Hematopoietic multipotent progenitor cell (in vitro differentiated cells): ENCODE data around the gene HIPK3. TPM values are rescaled to one million over a fixed set of nuclear protein-coding genes. Genes with fewer than 3 reads are reported as not detected.
"Not testable (repeated sequence)": the region's sequence is repeated elsewhere in the genome, so short reads cannot be mapped to it uniquely, and the experiment has no call there.

ENCODE experiments used
- DNase-seq, 3 donors: peaks; one replicate each; pipeline ENCODE4 v3.0.0-alpha.2; 2011 to 2015; ENCODE audit warnings: low read depth in 2 of 3, low spot score in 2 of 3
- total RNA-seq: library from RNA; depleted of rRNA; stranded (reverse); fragments of >200 nt; gene quantifications from one replicate; pipeline ENCODE4 v1.2.3, GENCODE V29; 2012

Gene HIPK3
- total RNA-seq, result 73.0 TPM

DNA sequence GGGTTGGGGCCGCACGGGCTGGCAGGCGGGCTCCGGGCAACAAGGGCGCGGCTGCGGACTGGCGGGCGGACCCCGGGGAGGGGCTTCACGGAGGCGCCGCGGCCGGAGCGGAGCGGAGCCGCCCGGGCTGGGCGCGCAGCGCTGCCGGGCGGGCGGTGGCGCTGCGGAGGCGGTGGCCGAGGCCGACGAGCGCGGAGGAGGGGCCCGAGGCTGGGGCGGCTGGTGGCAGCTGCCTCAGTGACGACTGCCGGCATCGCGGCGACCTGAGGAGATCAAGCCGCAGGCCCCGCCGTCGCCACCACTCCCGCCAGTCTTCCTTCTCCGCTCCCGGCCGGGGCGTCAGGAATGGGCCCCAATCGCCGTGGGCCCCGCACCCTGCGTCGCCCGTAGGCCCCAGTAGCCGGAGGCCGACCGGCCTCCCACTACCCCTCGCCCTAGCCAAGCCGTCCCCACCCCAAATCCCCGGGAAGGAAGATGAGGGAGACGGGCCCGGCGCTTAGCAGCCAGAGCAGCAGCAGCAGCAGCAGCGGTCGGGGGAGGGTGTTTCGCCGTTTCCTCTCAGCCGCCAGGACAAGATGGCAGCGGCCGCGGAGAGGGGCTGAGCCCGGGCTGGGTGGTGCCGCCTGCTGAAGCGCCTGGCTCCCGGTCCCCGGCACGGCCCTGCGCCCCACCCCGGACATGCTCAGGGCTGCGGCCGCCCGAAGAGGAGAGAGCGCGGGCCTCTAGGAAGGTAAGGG, at the start of gene HIPK3:
Gene HIPK3, plus strand, starts transcription at position 222 of the 737 bp plus-strand sequence.
- peak; percentile 69 to 85 (median 85) for DNase-seq

DNA sequence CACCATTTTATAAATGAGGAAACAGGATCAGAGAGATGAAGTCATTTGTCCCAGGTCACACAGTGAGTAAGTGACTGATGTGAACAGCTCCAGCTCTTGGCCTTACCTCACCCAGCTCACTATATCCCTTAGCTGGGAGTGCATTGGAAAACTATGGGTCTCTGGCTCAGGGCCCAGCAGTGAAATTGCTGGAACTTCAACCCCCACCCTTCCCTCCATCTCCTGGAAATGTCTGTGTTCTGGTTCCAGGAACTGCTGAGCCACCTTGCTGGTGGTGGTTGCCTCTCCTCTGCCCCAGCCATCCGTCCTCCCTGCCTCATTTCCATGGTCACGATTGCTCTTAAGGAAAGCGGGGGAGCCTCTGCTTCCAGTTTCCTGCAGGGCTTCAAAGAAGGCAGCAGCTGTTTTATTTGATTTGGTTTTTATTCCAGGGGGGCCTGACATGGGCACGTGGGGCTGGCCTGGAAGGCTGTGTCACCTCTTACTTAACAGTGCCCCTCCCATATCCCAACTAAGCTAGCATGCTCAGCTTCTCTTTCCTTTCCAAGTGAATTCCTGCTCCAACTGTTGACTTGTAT, 49.7 kb upstream of the HIPK3 start:
- DNase-seq, result no peak

DNA sequence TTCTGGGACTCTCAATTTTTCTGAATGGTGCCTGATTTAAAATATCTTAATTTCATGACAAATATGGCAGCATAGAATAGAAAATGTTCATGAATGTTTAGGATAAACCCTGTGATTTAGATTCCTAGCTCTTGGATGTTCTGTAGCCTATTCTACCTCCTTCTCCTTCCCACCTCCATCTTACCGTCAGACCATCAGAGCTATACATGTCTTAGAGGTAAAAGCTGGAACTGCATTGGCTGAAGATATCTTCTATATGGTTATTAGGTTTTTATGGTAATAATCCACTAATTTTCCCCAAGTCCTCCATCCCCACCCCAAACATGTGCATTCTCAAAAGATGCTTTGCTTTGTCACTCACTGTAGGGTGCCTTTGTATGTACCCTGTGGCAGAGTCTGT, 49.0 kb upstream of the HIPK3 start:
- DNase-seq, result no peak

DNA sequence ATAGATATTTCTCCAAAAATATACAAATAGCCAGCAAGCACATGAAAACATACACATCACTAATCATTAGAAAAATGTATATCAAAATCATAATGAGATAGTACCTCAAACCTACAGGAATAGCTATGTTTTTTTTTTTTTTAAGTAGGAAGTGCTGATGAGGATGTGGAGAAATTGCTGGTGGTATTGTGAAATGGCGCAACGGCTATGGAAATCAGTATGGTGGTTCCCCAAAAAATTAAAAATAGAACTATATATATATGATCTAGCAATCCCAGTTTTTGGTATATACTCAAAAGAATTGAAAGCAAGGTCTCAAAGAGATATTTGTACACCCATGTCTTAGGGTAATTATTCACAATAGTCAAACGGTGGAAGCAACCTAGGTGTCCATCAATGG, 46.0 kb upstream of the HIPK3 start:
- DNase-seq, result no peak

DNA sequence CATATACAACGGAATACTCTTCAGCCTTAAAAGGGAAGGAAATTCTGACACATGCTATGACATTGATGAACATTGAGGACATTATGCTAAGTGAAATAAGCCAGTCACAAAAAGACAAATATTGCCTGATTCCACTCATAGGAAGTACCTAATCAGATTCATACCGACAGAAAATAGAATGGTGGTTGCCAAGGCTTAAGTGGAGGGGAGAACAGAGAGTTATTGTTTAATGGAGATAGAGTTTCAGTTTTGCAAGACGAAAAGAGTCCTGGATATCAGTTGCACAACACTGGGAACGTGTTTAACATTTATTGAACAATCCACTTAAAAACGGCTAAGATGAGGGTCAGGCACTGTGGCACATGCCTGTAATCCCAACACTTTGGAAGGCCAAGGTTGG, 45.6 kb upstream of the HIPK3 start:
- DNase-seq, result no peak

DNA sequence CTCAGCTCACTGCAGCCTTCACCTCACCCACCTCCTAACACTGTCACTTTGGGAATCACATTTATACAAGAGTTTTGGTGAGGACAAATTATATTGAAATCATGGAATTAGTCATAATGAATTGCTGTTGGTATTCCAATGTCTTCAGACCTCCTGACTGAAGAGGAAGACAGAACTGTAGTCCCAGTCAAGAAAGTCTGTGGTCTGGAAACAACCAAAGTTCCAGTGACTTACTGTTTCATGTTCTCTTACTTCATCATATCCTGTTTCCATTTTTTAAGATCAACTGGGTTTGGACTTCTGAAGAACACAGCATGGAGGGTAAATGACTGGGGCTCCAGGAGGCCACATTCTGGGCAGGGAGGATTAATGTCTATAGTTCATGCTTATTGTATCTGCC, 43.0 kb upstream of the HIPK3 start:
- no peak for DNase-seq

DNA sequence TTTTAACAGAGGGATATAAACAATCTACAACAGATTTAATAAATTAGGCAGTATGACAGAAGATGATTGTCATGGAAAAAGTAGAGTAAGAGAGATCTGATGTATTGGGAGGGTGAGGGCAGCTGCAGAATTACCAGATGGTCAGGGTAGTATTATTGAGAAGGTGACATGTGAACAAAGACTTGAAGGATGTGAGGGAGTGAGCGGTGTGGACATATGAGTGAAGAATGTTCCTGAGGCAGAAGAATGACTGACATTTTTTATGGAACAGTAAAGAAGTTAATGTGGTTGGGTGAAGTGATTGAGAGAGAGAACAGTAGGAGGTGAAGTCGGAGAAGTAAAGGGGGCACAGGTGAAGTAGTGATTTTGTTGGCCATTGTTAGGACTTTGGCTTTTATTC, 42.4 kb upstream of the HIPK3 start:
- DNase-seq, result no peak

DNA sequence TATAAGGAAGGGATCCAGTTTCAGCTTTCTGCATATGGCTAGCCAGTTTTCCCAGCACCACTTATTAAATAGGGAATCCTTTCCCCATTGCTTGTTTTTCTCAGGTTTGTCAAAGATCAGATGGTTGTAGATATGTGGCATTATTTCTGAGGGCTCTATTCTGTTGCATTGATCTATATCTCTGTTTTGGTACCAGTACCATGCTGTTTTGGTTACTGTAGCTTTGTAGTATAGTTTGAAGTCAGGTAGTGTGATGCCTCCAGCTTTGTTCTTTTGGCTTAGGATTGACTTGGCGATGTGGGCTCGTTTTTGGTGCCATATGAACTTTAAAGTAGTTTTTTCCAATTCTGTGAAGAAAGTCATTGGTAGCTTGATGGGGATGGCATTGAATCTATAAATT, 40.5 kb upstream of the HIPK3 start:
- not testable (repeated sequence) for DNase-seq

DNA sequence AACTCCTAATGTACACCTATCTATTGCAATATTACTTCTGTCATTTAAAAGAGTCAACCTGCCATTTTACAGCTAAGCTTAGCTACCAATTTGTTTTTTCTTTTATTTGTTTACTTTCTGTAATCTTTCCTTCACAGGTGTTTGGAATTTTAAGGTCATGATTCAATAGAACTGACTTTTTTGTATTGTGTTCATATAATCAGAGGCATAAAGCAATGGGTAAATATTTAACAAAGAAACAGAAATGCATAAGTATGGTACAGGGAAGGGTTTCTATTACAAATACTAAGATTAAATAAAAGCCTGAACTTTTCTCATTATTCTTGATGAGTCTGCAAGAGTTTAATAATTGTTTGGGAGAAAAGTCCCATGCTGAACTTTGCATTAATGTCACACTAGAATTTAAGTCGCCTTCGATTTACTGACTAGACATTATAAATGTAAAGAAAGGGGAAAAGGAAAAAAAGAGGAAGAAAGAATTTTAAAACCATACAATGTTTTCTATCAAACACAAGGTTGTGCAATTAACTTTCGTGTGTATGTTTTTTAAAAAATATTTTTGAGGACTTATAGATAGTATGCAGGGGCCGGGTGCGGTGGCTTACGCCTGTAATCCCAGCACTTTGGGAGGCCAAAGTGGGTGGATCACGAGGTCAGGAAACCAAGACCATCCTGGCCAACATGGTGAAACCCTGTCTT, 35.0 kb upstream of the HIPK3 start:
- DNase-seq, result no peak

DNA sequence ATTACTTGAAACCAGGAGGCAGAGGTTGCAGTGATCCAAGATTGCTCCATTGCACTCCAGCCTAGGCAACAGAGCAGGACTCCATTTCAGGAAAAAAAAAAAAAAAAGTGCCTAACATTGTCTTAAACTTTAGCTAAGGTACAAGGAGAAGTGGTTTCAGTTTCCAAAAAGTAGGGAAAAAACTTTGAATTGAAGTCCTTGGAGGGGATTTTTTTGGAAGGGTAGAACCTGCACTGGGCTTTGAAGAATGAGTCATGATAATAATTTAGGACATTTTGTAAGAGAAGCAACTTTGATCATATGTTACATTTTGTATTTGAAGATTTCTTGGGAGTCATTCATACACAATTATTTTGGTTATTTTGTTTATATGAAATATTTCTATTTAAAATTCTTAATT, 31.8 kb upstream of the HIPK3 start:
- DNase-seq, result no peak

DNA sequence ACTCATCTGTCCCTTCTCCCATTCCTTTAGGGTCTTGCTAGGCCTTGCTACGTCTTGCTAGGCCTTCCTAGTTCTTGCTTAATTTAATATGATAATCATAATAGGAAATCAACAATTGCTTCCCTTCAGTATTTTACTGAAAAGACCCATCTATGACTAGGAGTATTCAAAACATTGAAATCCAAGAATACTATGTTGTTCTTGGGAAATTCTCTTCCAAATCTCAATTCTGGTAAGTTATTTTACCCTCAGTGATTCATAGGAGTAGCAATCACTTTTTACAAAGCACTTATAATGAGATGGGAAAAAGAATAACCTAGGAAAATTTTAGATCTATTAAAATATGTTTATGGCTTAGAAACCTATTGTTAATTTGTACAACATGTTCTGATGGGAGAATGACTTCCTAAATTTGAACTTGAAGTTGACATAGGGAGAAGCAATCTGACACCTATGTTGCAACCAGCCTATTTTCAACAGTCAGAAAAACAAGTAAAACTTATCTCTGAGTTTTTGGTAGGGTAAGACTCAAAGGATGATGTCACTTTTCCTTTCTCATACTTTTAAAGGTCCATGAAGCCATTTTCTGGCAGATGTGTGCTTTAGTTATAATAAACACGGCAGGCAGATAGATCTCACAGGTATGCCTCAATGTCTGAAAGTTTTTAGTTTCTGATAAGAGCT, 29.5 kb upstream of the HIPK3 start:
- no peak for DNase-seq

DNA sequence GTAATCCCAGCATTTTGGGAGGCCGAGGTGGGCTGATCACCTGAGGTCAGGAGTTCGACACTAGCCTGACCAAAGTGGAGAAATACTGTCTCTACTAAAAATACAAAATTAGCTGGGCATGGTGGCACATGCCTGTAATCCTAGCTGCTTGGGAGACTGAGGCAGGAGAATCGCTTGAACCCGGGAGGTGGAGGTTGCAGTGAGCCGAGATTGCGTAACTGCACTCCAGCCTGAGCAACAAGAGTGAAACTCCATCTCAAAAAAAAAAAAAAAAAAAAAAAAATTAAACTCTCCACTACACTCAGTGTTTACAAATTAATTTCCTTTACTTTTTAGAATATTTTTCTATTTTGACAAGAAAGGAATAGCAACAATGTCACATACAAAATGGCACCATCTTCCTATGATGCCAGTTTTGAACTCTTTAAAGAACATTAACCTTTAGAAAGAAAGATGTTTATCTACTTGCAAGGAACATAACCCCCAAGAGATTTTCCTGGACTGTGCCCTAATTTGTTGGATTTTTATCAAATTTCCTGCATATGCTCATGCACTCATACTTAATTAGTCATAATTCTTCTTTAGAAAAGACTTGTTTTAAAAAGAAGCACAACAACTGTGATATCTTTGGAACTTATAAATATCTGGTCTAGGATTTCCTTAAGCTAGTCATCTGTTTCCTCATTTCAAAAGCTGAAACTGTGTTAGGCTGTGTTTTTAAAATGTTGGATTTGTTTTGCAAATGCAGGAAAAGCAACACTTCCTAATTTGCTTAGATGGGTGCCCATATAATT, 22.6 kb upstream of the HIPK3 start:
- DNase-seq, result peak in 2 of 3 donors; percentile 22 to 40

DNA sequence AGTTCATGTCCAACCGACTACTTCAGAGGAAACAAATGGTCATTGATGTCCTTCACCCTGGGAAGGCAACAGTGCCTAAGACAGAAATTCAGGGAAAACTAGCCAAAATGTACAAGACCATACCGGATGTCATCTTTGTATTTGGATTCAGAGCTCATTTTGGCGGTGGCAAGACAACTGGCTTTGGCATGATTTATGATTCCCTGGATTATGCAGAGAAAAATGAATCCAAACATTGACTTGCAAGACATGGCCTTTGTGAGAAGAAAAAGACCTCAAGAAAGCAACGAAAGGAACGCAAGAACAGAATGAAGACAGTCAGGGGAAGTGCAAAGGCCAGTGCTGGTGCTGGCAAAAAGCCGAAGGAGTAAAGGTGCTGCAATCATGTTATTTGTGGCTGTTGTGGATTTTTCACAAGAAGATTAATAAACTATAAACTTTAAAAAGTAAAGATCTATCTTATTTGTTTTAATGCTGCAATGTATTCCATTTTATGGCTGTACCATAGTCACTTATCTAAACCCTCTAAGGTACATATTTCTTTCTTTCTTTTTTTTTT, 20.1 kb upstream of the HIPK3 start:
- no peak for DNase-seq

DNA sequence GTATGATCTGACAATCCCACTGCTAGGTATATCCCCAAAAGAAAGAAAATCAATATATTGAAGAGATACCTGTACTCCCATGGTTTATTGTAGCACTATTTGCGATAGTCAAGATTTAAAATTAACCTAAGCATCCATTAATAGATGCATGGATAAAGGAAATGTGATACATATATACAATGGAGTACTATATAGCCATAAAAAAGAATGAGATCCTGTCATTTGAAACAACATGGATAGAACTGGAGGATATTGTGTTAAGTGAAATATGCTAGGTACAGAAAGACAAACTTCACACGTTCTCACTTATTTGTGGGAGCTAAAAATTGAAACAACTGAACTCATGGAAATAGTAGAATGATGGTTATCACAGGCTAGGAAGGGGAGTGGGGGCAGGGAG, 14.6 kb upstream of the HIPK3 start:
- no peak for DNase-seq

DNA sequence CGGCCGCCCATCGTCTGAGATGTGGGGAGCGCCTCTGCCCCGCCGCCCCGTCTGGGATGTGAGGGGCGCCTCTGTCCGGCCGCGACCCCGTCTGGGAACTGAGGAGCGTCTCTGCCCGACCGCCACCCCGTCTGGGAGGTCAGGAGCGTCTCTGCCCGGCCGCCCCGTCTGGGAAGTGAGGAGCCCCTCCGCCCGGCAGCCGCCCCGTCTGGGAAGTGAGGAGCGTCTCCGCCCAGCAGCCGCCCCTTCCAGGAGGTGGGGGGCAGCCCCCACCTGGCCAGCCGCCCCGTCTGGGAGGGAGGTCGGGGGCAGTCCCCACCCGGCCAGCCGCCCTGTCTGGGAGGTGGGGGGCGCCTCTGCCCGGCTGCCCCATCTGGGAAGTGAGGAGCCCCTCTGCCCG, 13.5 kb upstream of the HIPK3 start:
- not testable (repeated sequence) for DNase-seq

DNA sequence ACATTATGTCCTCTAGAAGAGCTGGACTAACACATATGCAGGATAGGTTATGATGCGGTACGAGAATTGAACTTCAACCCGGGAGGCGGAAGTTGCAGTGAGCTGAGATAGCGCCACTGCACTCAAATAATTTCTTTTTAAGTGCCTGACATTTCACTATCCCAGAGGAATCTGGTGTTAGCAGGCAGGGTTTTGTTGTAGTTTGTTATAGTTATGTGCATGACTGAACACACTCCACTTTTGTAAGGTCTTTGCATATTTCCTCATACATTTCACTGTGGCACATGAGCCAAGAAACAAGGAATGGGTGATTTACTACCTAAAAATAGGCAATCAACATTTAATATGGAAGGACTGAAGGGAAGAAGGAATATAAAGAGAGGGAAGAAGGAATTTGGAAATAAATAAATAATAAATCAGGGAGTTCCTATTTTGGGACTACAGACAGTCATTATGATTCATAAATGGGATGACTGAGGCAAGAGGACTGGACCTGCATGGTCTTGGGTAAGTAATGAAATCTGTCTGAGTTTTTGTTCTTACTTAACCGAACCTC, 8.7 kb upstream of the HIPK3 start:
- DNase-seq, result no peak

DNA sequence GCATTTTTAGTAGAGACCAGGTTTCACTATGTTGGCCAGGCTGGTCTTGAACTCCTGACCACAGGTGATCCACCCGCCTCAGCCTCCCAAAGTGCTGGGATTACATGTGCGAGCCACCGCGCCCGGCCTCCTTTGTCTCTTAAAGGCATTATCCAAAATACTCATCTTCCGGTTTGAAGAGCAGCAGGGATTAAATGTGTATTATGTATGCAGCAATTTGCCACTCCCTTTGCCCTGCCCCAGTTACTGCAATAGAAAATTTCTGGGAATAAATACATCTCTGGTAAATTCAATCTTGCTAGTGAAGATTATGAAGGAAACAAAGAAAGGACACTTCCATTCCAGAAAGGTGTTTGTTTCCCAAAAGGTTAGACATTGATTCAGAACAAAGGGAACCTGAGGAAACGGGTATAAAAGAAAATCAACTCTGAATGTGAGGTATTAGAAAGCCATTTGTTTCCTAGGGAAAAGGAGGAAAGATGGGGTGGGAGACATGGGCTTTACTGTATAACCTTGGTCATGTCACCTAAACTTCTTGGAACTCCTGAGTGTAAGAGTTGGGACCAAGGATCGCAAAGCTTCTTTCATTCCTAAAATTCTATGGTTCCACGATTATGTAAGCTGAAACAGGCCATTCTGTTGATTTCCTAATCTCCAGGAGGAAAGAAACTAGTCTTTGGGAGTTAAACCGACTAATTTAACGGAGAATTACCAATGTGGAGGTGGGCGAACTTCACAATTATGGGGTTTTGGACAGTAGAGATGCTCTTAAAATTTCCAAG, 959 bp upstream of the HIPK3 start:
- DNase-seq, result no peak

DNA sequence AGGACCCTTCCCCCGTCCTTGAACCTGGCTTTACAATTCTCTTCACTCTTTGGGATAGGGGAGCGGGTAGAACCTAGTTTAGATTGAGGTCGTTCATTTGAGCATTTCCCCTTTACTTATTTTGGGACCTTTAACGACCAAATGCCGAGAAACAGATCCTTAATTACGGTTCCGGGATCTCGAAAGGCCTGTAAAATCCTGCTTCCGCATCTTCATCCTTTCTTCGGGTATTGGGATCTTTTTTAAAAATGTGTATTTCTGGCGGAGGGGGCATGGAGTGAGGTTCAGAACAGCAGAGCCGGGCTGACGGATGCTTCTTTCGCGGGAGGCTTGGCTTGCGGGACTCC, 395 bp upstream of the HIPK3 start:
- DNase-seq, result no peak

DNA sequence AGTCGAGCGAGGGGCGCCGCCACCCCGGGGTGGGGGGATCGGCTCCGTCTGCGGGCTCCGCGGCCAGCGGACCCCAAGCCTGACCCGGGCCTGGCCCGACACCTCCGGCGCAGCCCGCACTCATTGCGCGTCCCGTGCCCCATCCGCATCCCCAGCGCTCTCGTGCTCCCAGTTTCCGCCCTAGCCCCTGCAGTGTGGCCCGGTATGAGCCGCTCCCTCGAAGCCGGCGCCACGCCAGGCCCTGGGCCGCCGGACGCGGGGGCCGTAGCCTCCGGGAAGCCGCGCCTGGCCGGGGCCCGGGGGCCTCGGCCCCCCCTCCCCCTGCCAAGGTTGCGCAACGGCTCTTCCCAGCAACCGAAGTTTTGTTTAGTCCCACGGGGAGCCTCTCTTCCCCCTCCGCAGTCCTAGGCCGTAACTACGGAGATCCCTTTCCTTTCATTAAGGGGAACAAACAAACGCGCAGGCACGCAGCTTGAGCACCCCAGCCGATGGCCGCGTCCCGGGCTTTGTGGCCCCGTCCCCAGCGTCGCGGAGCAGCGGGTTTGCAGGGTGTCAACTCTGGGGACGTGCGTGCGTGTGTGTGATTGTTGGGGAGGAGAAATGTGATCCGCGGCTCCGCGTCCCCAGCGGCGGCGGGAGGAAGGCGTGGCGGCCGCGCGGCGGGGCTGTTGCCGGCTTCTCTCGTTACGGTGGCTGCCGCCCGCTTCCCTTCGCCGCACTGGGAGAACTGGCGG, 883 bp downstream of the HIPK3 start:
- DNase-seq, result peak; percentile 56 to 87 (median 82)
